Cardiac septum (tissue), 1 donor: ENCODE data around the gene GMPR2. TPM values are rescaled to one million over a fixed set of nuclear protein-coding genes. Genes with fewer than 3 reads are reported as not detected.
"Not testable (repeated sequence)": the region's sequence is repeated elsewhere in the genome, so short reads cannot be mapped to it uniquely, and the experiment has no call there.

Experiments
- DNase-seq: peaks from one replicate; pipeline ENCODE4 v3.0.0-alpha.2; 2020; ENCODE audit warnings: low spot score
- intact Hi-C: fragments of 100-400 bp; cut with DNase I; formaldehyde crosslinking; loops from one replicate; pipeline ENCODE4 v1.14.0; 2022
- total RNA-seq: library from RNA; stranded (reverse); fragmentation: NEBNext Ultra II Directional; extraction: Animal tissue kit (Norgen Biotek cat#: 25700); gene quantifications from one replicate; pipeline ENCODE4 v1.2.1, GENCODE V29; 2021
- donor health status: DM: no; HTN: no; CAD: no.

Gene GMPR2
- total RNA-seq, 1 donor from 2014 or later: 33.2 TPM

- no peak for DNase-seq
- intact Hi-C loops: loop anchor here (5.0 kb wide), 1 partner anchor 55 kb away; the partner anchor contains the start of gene EMC9
Measured at GRCh38 chr14:24197056-24197450, 35.7 kb upstream of the GMPR2 start.

- no peak for DNase-seq
- intact Hi-C loops: loop anchor here (5.0 kb wide), 1 partner anchor 57 kb away; the partner anchor contains the start of gene EMC9
Measured at GRCh38 chr14:24198814-24199524, 33.8 kb upstream of the GMPR2 start.

- intact Hi-C loops: not testable (repeated sequence)
Measured at GRCh38 chr14:24202538-24202937, 30.2 kb upstream of the GMPR2 start.

GRCh38 chr14:24203249-24203886, 29.4 kb upstream of the GMPR2 start:
- DNase-seq, intact Hi-C loops: not testable (repeated sequence)

More at GRCh38 chr14:24202538-24202937, 30.2 kb upstream of the GMPR2 start:
- not testable (repeated sequence) for DNase-seq

DNA sequence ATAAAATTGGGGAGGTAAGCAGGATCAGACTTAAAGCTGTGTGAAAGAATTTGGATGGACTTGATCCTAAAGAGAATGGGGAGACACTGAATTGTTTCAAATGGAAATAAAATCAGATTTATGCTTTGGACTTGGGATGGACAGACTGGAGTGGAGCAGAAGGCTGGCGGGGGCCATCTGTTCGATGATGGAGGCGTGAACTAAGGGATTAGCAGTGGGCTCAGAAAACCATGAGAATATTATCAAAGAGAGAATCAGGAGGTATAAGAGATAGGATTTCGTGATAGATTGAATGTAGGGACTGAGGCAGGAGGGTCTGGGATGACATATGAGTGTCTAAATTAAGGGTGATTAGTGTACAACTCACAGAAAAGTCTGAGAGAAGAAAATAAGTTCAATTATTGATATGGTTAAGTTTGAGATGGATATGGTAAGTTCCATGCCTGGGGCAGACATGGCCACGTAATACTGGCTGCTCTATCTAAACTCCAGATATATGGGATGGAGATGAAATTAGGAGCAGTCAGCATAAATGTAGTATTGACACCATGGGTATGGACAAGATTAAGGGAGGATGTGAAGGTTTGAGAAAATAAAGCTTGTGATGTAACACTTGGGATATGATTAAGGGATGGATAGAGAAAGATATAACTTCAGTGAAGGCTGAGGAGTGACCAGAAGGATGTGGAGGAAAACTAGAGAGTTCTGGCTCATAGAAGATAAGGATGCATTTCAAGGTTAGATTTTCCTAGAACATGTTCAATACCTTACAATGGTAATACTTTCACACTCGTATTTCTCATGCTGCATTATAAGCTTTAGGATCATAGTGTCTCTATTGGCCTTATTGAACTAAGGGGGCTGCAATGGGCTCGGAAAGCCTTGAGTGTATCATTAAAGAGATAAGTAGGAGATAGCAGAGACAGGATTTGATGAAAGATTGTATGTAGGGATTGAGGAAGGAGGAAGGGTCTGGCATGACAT, 28.3 kb upstream of the GMPR2 start:
- intact Hi-C loops: no loop called here
- no peak for DNase-seq

DNA sequence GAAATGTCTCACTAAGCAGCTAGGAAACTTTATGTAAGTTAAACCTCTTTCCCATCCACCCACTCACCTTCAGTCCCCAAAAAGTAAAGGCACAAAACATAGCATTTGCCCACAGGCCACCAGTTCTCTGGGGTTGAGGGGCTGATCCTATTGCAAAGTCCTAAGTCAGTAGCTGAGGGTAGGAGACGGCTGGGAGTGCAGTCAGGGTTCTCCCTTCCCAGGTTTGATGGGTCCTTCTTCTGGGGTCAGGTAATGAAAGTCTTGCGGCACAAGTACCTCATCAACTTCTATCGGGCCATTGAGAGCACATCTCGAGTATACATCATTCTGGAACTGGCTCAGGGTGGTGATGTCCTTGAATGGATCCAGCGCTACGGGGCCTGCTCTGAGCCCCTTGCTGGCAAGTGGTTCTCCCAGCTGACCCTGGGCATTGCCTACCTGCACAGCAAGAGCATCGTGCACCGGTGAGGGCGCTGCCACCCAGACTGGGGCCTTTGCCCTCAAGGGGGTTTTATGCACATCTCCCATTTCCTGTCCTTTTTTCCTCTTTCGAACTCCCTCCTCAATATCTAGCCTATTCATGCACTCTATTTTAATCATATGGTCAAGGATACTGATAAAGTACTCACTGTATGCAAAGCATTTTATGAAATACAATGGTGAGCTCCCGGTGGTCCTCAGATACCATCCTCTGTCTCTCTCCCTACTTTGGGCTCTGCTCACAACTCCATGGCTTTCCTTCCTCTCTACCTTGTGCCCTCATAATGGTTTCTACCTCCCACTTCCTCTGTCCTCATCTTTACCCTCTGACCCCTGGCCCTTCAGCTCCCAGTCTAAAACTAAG, 26.2 kb upstream of the GMPR2 start:
- intact Hi-C loops: no loop called here
- no peak for DNase-seq

- intact Hi-C loops: no loop called here
- DNase-seq: no peak
Measured at GRCh38 chr14:24207104-24207551, 25.6 kb upstream of the GMPR2 start.

GRCh38 chr14:24207625-24208024, 25.1 kb upstream of the GMPR2 start:
- intact Hi-C loops: no loop called here
- DNase-seq: no peak

DNA sequence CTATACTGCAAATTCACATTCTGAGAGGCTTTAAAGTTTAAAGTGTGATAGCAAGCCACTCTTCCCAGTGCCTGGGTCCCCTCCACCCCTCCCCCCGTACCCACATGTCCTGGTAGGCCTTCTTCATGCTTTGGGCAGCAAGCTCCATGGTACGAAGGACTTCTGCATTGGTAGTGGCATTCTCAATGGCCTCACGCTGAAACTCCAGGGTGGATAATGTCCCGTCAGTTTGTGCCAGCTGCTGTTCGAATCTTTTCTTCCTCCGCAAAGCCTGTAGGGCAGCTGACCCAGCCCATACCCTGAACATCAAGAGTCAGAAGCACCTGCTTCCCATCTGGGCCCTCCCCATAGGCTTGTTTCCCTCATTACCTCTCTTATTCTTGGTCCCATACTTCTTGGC, 21.4 kb upstream of the GMPR2 start:
- DNase-seq: no peak
- intact Hi-C loops: no loop called here

GRCh38 chr14:24212924-24213865, 19.5 kb upstream of the GMPR2 start, which contains the start of gene CHMP4A:
CHMP4A (minus strand) TSS chr14:24213488; CDS start chr14:24213439, 49 bp downstream.
- intact Hi-C loops: loop anchor here (2.0 kb wide), 1 partner anchor 18 kb away; the partner anchor contains the start of gene TM9SF1

DNA sequence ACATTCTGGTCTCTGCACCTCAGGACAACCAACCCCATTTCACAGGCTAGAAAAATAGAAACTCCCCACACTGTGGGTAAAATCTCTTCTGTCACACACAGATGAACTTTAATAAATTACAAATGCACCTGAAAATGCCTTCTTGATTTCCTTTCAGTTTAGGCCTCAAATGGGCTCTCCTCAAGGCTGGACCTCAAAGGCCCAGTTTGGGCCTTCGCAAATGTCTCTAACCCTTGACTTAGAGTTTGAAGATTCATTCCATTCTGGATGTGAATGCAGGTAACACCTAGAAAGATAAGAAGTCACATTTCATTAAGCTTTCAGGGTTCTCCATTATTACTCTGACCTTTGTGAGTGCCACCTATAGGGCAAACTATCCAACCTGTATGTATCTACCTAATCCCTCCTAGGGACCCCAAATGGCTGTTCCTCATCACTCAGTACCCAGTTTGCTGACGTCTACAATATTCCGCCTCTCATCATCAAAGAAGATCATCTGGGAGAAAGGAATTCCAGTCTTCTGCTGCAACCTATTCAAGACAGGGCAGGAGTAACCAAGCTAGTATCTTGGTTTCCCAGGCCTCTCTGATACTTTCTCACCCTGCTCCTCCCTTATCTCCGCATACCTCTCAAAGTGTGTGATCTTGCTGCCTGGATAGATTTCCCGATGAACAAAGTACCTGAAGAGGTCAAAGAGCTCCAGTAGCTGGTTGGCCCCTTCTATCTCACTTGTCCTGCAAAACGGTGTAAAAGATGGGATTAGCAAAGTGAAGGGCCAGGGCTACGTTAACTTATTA, 18.7 kb upstream of the GMPR2 start:
- intact Hi-C loops: loop anchor here (2.0 kb wide), 2 partner anchors 19 to 27 kb away; partner anchors contain the start of gene TM9SF1
- DNase-seq: no peak

More at GRCh38 chr14:24212924-24213865, 19.5 kb upstream of the GMPR2 start, which contains the start of gene CHMP4A:
- peak; percentile 96 for DNase-seq

DNA sequence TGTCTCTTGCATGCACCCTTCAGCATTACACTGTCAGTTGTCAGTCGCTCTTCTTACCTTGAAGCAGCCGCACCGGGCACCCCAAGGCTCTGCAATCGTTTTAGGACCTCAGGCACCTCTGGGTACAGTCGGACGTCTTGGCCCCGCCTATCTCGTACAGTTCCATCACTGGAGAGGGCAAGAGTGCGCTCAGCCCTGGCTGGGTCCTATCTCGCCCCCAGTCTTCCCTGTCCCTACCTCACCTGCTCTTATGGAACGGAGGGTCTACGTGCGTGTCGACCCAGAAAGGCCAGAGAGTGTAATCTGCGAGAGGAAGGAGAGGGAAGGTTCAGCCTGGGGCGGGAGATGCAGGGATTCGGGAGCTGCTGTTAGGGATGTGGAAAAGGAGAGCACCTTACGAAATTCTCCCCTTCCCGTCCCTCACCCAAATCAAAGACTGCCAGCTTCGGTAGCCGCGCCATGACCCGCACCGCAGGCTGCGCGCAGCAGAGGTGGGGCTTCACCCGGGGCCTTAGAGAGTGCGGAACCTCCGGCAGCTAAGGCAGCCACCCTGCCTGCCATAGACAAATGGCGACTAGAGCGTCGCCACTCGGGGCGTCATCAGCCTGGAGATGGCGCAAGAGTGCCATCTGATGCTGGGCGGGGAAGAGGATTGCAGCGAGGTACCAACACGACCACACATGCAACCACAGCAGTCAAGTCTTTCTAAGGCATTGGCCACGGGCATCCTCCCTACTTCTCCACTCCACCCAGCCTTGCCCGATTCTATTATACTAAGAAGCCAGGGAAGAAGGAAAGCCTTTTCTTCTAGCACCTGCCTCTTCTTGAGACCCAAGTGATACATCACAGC, 17.0 kb upstream of the GMPR2 start, which contains the start of gene MDP1:
TSS of gene MDP1 (minus strand) at position 572 of the 850 bp plus-strand sequence. CDS start at position 461, 111 bp downstream.
- DNase-seq: peak; percentile 93
- intact Hi-C loops: loop anchor here (2.0 kb wide), 1 partner anchor 25 kb away; no protein-coding TSS in a partner anchor

GRCh38 chr14:24216345-24216699, 16.4 kb upstream of the GMPR2 start:
- intact Hi-C loops: no loop called here
- no peak for DNase-seq

GRCh38 chr14:24216876-24217275, 15.9 kb upstream of the GMPR2 start:
- DNase-seq, intact Hi-C loops: not testable (repeated sequence)

DNA sequence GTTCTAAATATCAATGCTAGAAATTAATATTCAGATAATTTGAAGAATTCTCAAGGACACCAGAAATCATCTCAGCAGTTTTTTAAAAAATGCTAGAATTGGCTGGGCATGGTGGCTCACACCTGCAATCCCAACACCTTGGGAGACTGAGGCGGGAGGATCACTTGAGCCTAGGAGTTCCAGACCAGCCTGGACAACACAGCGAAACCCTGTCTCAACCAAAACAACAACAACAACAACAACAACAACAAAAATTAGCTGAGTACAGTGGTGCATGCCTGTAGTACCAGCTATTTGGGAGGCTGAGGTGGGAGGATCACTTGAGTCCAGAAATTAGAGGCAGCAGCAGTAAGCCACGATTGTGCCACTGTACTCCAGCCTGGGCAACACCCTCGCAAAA, 13.6 kb upstream of the GMPR2 start:
- DNase-seq: no peak
- intact Hi-C loops: no loop called here

DNA sequence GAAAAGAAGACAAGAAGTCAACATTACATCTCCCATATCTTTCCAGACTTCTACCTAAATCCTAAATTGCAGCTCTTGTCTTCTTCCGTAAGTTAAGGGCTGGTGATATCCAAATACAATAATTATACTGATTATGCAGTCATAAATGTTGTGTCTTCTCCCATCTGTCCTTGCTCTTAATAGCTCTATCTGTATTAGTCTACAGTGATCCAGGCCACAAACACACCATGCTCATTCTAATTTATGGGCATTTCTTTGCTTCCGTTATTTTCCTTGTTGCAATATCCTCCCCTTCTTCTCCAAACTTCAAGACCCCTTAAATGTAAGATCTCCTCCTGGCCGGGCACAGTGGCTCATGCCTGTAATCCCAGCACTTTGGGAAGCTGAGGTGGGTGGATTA, 13.2 kb upstream of the GMPR2 start:
- DNase-seq: no peak
- intact Hi-C loops: no loop called here
